SK-N-DZ (cell line): ENCODE results near the gene WNK1.

ENCODE experiments used
- DNase-seq: peaks from one replicate; pipeline ENCODE4 v3.0.0-alpha.2; 2015; ENCODE audit warnings: low spot score
- small RNA-seq, 2 experiments: library from RNA; depleted of rRNA; stranded (forward); fragments of <200 nt; gene quantifications; one replicate each; pipeline ENCODE3, GENCODE V24; 2014

Gene WNK1

DNA sequence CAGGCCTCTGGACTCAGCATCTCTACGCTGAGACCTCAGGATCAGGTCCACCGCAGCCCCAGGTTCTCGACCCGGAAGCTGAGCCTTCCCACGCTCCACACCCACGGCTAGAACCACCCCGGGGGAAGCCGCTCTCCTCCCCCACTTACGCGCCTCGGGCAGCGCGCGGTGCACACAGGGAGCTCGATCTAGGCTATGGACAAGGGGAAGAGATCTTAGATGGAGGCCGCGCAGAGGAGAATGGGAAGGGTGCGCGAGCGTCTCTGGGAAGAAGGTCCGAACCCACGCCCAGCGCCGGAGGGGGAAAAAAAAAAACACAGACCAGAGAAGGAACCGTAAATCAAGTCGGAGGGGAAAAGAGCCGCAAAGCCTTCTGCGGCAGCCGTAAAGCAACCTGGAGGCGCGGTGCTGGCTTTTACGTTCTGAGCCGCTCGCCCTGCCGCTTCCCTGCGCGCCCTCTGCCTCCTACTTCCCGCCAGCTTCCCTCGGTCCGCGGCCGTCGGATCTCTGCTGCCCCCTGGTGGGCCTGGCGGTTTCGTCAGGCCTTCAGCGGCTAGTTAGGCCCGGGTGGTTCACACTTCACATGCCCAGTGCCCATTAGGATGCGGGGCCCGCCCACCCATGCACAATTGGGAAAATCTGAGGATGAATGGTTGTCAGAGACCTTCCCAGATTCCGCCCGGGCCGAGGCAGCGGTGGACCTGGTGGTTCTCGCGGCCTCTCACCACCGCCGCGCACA, 197.2 kb downstream of the WNK1 start, which contains the start of gene RAD52:
Gene RAD52, minus strand, starts transcription at position 242 of the 739 bp plus-strand sequence. CDS start 16,636 bp downstream, outside the sequence.
- DNase-seq = peak; percentile 100

DNA sequence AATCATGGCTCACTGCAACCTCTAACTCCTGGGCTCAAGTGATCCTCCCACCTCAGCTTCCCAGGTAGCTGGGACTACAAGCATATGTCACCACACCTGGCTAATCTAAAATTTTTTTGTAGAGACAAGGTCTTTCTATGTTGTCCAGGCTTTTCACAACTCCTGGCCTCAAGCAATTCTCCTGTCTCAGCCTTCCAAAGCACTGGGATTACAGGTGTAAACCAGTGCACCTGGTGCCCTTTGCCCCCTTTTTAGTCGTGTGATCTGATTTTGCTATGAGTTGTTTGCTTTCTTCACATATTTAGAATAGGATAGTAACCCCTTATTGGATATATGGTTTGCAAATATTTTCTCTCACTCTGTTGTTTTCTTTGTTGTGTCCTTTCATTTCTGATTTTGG, 198.8 kb downstream of the WNK1 start:
- no peak for DNase-seq

DNA sequence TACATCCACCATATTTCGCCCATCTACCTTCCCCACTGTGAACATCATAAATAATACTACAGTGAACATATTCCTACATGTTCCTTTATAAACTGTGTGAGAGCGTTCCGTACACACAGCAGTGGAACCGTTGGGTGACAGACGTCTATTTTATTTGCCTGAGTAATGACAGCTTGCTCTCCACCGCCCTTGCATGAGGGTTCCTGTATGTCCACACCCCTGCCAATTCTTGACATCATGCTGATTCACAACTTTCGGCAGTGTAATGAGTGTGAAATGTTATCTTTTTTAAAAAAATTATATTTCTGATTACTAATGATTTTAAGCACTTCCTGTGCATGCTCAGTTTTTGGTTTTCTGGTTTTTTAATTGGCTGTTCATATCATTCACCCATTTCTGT, 201.4 kb downstream of the WNK1 start:
- DNase-seq = no peak

DNA sequence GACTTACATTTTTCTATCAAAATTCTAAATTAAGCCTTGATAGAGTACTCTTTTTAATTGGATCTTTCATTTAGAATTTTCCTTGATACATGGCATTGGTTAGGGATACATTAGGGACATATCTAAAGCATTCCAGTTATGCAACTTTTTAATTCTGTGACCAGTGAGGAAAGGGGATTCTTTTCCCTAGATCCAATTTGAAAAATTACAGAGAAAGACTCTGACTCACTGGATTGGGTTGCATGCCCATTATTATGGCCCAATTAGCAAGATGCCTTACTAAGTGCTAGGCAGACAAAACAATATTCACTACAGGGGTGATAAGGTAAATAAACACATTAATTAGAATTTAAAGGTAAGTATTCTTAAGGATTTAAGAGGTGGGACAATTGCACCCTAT, 202.4 kb downstream of the WNK1 start:
- DNase-seq = no peak

DNA sequence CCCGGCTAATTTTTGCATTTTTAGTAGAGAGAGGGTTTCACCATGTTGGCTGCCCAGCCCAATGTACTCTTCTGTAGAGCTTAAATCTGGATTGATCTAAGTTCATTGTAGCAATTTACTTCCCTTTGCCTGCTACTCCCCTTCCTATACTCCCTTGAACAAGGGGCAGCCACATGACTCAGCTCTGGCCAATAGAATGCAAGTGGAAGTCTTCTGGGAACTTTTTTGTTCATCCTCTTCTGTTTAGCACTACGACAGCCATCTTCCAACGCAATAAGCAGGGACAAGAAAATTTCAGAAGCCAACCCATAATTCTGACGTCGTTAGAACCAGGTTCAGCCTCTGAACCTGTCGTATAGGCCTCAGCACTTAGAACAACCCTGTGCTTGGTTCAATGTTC, 203.6 kb downstream of the WNK1 start:
- no peak for DNase-seq

- DNase-seq = no peak
Measured at GRCh38 chr12:958588-959123, 206.3 kb downstream of the WNK1 start.

Small RNAs within 50 kb of the gene (small RNA-seq; reads per million reads assigned to genes)
- 0.10 to 0.71 reads per million in 2 experiments for gene RNU4ATAC16P
